Thyroid gland (tissue), 4 donors: ENCODE results near the gene FGD6. TPM values are rescaled to one million over a fixed set of nuclear protein-coding genes. Genes with fewer than 3 reads are reported as not detected.

Source experiments
- DNase-seq, 2 donors: peaks; one replicate each; pipeline ENCODE4 v3.0.0-alpha.2; 2019
- H3K27ac ChIP-seq, 3 donors: fragments of 200-600 bp; sonication (generic); 1 replicate in 2 of 3; 2 replicates in 1 of 3; pipeline ENCODE4 v1.5.1; 2016 to 2019; ENCODE audit warnings: mild to moderate bottlenecking in 1 of 3, moderate library complexity in 1 of 3
- H3K27me3 ChIP-seq: fragments of 200-600 bp; sonication (generic); one replicate; pipeline ENCODE4 v1.5.1; 2019
- H3K36me3 ChIP-seq, 2 donors: fragments of 200-600 bp; sonication (generic); one replicate each; pipeline ENCODE4 v1.5.1; 2016 to 2019
- H3K4me1 ChIP-seq, 2 donors: fragments of 200-600 bp; sonication (generic); one replicate each; pipeline ENCODE4 v1.5.1; 2017 to 2019
- H3K4me3 ChIP-seq, 3 donors: fragments of 200-600 bp; sonication (generic); replicated peaks in 1 of 3; 1 replicate in 2 of 3; 2 replicates in 1 of 3; pipeline ENCODE4 v1.5.1; 2016; ENCODE audit warnings: mild to moderate bottlenecking in 1 of 3
- H3K9me3 ChIP-seq: fragments of 200-600 bp; sonication (generic); one replicate; pipeline ENCODE4 v1.5.1; 2017
- CTCF ChIP-seq, 6 experiments: fragments of 200-600 bp in 3 of 6; fragments of 450-650 bp in 3 of 6; sonication (generic) in 3 of 6; IDR thresholded peaks; one replicate each; pipeline ENCODE4 v1.5.1; 2016 to 2019; ENCODE audit warnings: antibody characterized with exemption in 6 of 6, mild to moderate bottlenecking in 2 of 6, inconsistent platforms in 1 of 6, moderate library complexity in 1 of 6
- POLR2A ChIP-seq, 2 donors: fragments of 450-650 bp; IDR thresholded peaks; one replicate each; pipeline ENCODE4 v1.6.1; 2017; ENCODE audit warnings: antibody characterized with exemption in 2 of 2, mild to moderate bottlenecking in 2 of 2, moderate library complexity in 1 of 2
- WGBS, 2 donors: methylation state at CpG; one replicate each; pipeline ENCODE4 v1.1.5; 2017; 5-methylcytosine and 5-hydroxymethylcytosine counted together
- intact Hi-C: fragments of 100-400 bp; cut with DNase I; formaldehyde crosslinking; loops from one replicate; pipeline ENCODE4 v1.15.1; 2023
- total RNA-seq, 4 donors: library from RNA; depleted of rRNA; stranded (reverse); fragments of >200 nt; gene quantifications; one replicate each; pipeline ENCODE4 v1.2.3, GENCODE V29; 2016

Gene FGD6
- total RNA-seq, 4 donors from 2014 or later = 27.1 to 33.7 (median 30.8) TPM

GRCh38 chr12:95204141-95204866 is 13.0 kb downstream of the FGD6 start:
- peak; percentile 15 to 42 for DNase-seq
- Histone ChIP-seq H3K36me3 (no peaks in the 10 kb centered on the region), H3K4me1 (peaks cover 43 to 65% of the 10 kb centered on the region in 2 donors), H3K9me3 (no peaks in the 10 kb centered on the region), H3K27ac (peak overlapping the region; percentile 60 to 82 (median 77)), H3K27me3 (no peaks in the 10 kb centered on the region), H3K4me3 (no peak overlapping the region)
- 84 to 87% methylated on average over 11 of the region's 11 CpGs for WGBS, 2 donors
- intact Hi-C loops = no loop called here
- TF ChIP-seq CTCF (IDR thresholded peaks at IDR 0.05) (no peak), POLR2A (IDR thresholded peaks at IDR 0.05) (no peak)

- intact Hi-C loops = no loop called here
Measured at GRCh38 chr12:95203487-95204030, 13.7 kb downstream of the FGD6 start.

GRCh38 chr12:95202691-95203486 is 14.4 kb downstream of the FGD6 start:
- Histone ChIP-seq H3K4me1 (peaks cover 38 to 57% of the 10 kb centered on the region in 2 donors), H3K27me3 (no peaks in the 10 kb centered on the region), H3K9me3 (no peaks in the 10 kb centered on the region), H3K27ac (peak overlapping the region; percentile 60 to 82 (median 77)), H3K4me3 (no peak overlapping the region), H3K36me3 (no peaks in the 10 kb centered on the region)
- DNase-seq = no peak
- intact Hi-C loops = no loop called here
- TF ChIP-seq CTCF (IDR thresholded peaks at IDR 0.05) = no peak
- TF ChIP-seq POLR2A (IDR thresholded peaks at IDR 0.05) = no peak
- 58 to 62% methylated on average over 3 of the region's 3 CpGs for WGBS, 2 donors

More at GRCh38 chr12:95203487-95204030, 13.7 kb downstream of the FGD6 start:
- no peak overlapping the region for H3K4me3 ChIP-seq
- no peaks in the 10 kb centered on the region for H3K9me3 ChIP-seq
- peak overlapping the region; percentile 60 to 82 (median 77) for H3K27ac ChIP-seq
- peaks cover 38 to 60% of the 10 kb centered on the region in 2 donors for H3K4me1 ChIP-seq
- TF ChIP-seq POLR2A (IDR thresholded peaks at IDR 0.05) = no peak
- TF ChIP-seq CTCF (IDR thresholded peaks at IDR 0.05) = no peak
- DNase-seq = no peak
- H3K36me3 ChIP-seq = no peaks in the 10 kb centered on the region
- H3K27me3 ChIP-seq = no peaks in the 10 kb centered on the region
- 61 to 75% methylated on average over 1 of the region's 1 CpG for WGBS, 2 donors

- no peak for TF ChIP-seq POLR2A (IDR thresholded peaks at IDR 0.05)
- TF ChIP-seq CTCF (IDR thresholded peaks at IDR 0.05) = no peak
- Histone ChIP-seq H3K27me3 (no peaks in the 10 kb centered on the region), H3K36me3 (no peaks in the 10 kb centered on the region), H3K4me3 (no peak overlapping the region), H3K4me1 (peaks cover 34 to 57% of the 10 kb centered on the region in 2 donors), H3K27ac (peak overlapping the region in 2 of 3 donors; percentile 64 to 73), H3K9me3 (no peaks in the 10 kb centered on the region)
- no peak for DNase-seq
- intact Hi-C loops = no loop called here
- WGBS, 2 donors = 82 to 89% methylated on average over 4 of the region's 4 CpGs
Measured at GRCh38 chr12:95201056-95201670, 16.1 kb downstream of the FGD6 start.
